HG02763 (cell line): ENCODE data around the gene SLC1A4.

Experiments used
- ATAC-seq: cut with Tn5 transposase; IDR thresholded peaks from one replicate; pipeline ENCODE4 v1.9.1; 2021; ENCODE audit warnings: mild to moderate bottlenecking, moderate library complexity; ENCODE audit not compliant: unreplicated experiment

Gene SLC1A4

GRCh38 chr2:65070172-65070830 lies 81.1 kb downstream of the SLC1A4 start:
- no peak for ATAC-seq

DNA sequence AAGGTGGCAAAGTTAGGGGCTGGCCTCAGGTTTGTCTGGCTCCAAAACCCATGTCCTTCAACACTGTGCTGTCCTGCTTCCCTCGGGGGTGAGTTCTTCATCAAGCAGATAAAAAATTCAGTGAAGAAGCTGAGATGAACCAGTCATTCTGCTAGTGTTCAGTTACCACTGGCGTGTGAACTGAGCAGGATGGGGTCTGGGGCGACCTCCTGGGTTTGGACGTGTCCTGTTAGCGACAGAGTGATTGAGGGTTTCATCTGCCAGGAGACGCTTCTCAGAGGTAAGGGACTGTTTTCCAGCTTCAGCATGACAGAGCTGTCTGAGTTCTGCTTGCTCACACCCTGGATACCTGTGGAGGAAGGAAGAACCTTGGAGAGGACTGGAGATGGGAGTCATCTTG lies 81.7 kb downstream of the SLC1A4 start:
- ATAC-seq, result no peak

GRCh38 chr2:65071499-65072180 lies 82.4 kb downstream of the SLC1A4 start:
- ATAC-seq, result no peak

DNA sequence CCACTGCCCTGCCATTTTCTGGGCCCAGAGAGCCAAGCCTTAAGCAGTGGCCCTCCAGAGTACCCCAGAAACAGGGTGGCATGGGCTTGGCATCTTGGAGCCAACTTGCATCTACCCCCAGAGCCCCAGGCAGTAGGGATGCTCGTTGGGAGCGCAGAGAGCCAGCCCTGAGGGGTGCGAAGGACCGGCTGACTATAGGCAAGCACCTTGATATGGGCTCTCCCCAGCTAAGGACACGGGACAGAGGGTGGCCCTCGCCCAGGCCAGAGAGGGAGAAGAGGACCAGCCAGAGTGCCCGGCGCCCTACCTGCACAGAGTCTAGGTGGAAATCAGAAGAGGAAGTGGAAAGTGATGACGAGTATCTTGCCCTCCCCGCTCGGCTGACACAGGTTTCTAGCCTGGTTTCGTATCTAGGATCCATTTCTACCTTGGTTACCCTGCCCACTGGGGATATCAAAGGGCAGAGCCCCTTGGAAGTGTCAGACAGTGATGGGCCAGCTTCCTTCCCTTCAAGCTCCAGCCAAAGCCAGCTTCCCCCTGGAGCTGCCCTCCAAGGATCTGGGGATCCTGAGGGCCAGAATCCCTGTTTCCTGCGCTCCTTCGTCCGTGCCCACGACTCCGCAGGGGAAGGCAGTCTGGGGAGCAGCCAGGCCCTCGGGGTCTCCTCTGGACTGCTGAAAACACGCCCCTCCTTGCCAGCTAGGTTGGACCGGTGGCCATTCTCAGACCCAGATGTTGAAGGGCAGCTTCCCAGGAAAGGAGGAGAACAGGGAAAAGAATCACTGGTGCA lies 83.2 kb downstream of the SLC1A4 start:
- no peak for ATAC-seq
